ENCODE data around the gene NNAT. TPM values are rescaled to one million over a fixed set of nuclear protein-coding genes. Genes with fewer than 3 reads are reported as not detected.
"Not testable (repeated sequence)": the region's sequence is repeated elsewhere in the genome, so short reads cannot be mapped to it uniquely, and the experiment has no call there.

NNAT gene
- total RNA-seq, 1 donor from 2014 or later: 0.16 TPM

- peaks cover 5% of the 10 kb centered on the region for H3K36me3 Mint-ChIP-seq (ENCODE audit: low read depth)
- no peak overlapping the region for H3K4me3 Mint-ChIP-seq
- DNase-seq: no peak
- H3K27ac Mint-ChIP-seq: no peak overlapping the region
- H3K4me1 Mint-ChIP-seq: peaks cover 19% of the 10 kb centered on the region
- intact Hi-C loops (cut with micrococcal nuclease): no loop called here
- no peaks in the 10 kb centered on the region for H3K9me3 Mint-ChIP-seq
- peaks cover 6% of the 10 kb centered on the region for H3K27me3 Mint-ChIP-seq
Measured at GRCh38 chr20:37531856-37532255, 10.8 kb downstream of the NNAT start.

GRCh38 chr20:37533154-37533715 lies 12.2 kb downstream of the NNAT start:
- peaks cover 2% of the 10 kb centered on the region for H3K36me3 Mint-ChIP-seq (ENCODE audit: low read depth)
- H3K4me3 Mint-ChIP-seq: no peak overlapping the region
- H3K4me1 Mint-ChIP-seq: peaks cover 16% of the 10 kb centered on the region
- no peaks in the 10 kb centered on the region for H3K9me3 Mint-ChIP-seq
- no peak overlapping the region for H3K27ac Mint-ChIP-seq
- DNase-seq: no peak
- intact Hi-C loops (cut with micrococcal nuclease): no loop called here
- H3K27me3 Mint-ChIP-seq: peaks cover 11% of the 10 kb centered on the region

- peak; percentile 88 for DNase-seq
- H3K27ac Mint-ChIP-seq: no peak overlapping the region
- peaks cover 12% of the 10 kb centered on the region for H3K27me3 Mint-ChIP-seq
- H3K4me3 Mint-ChIP-seq: no peak overlapping the region
- H3K36me3 Mint-ChIP-seq (ENCODE audit: low read depth): no peaks in the 10 kb centered on the region
- H3K9me3 Mint-ChIP-seq: no peaks in the 10 kb centered on the region
- H3K4me1 Mint-ChIP-seq: peaks cover 6% of the 10 kb centered on the region
- intact Hi-C loops (cut with micrococcal nuclease): loop anchor here (1.0 to 2.0 kb wide), 4 partner anchors 142 to 336 kb away; no protein-coding TSS in a partner anchor
Measured at GRCh38 chr20:37534401-37535157, 13.5 kb downstream of the NNAT start.

- H3K27ac Mint-ChIP-seq: no peak overlapping the region
- no peaks in the 10 kb centered on the region for H3K36me3 Mint-ChIP-seq (ENCODE audit: low read depth)
- peaks cover 6% of the 10 kb centered on the region for H3K4me1 Mint-ChIP-seq
- H3K4me3 Mint-ChIP-seq: no peak overlapping the region
- peaks cover 12% of the 10 kb centered on the region for H3K27me3 Mint-ChIP-seq
- no peaks in the 10 kb centered on the region for H3K9me3 Mint-ChIP-seq
- no peak for DNase-seq
- intact Hi-C loops (cut with micrococcal nuclease): loop anchor here (2.0 kb wide), 1 partner anchor 151 kb away; no protein-coding TSS in a partner anchor
Measured at GRCh38 chr20:37535443-37536132, 14.5 kb downstream of the NNAT start.

- Mint-ChIP-seq H3K36me3 (ENCODE audit: low read depth) (no peaks in the 10 kb centered on the region), H3K9me3 (no peaks in the 10 kb centered on the region), H3K4me3 (no peak overlapping the region), H3K27ac (no peak overlapping the region), H3K4me1 (peaks cover 6% of the 10 kb centered on the region), H3K27me3 (peaks cover 15% of the 10 kb centered on the region)
- no peak for DNase-seq
- intact Hi-C loops (cut with micrococcal nuclease): no loop called here
Measured at GRCh38 chr20:37537505-37537904, 16.5 kb downstream of the NNAT start.

GRCh38 chr20:37538003-37538402 lies 17.0 kb downstream of the NNAT start:
- H3K27ac Mint-ChIP-seq: no peak overlapping the region
- H3K4me3 Mint-ChIP-seq: no peak overlapping the region
- DNase-seq: no peak
- H3K9me3 Mint-ChIP-seq: no peaks in the 10 kb centered on the region
- no peaks in the 10 kb centered on the region for H3K36me3 Mint-ChIP-seq (ENCODE audit: low read depth)
- H3K27me3 Mint-ChIP-seq: peaks cover 15% of the 10 kb centered on the region
- intact Hi-C loops (cut with micrococcal nuclease): no loop called here
- H3K4me1 Mint-ChIP-seq: peaks cover 6% of the 10 kb centered on the region

- Mint-ChIP-seq H3K27ac (no peak overlapping the region), H3K9me3 (no peaks in the 10 kb centered on the region), H3K36me3 (ENCODE audit: low read depth) (no peaks in the 10 kb centered on the region), H3K27me3 (peaks cover 17% of the 10 kb centered on the region), H3K4me1 (peaks cover 4% of the 10 kb centered on the region), H3K4me3 (no peak overlapping the region)
- intact Hi-C loops (cut with micrococcal nuclease): no loop called here
- DNase-seq: no peak
Measured at GRCh38 chr20:37539424-37539823, 18.4 kb downstream of the NNAT start.

GRCh38 chr20:37540001-37540400 lies 19.0 kb downstream of the NNAT start:
- intact Hi-C loops (cut with micrococcal nuclease): no loop called here

GRCh38 chr20:37540838-37541237 lies 19.8 kb downstream of the NNAT start:
- H3K4me3 Mint-ChIP-seq; H3K27ac Mint-ChIP-seq; intact Hi-C loops (cut with micrococcal nuclease); H3K4me1 Mint-ChIP-seq; DNase-seq; H3K9me3 Mint-ChIP-seq; H3K36me3 Mint-ChIP-seq (ENCODE audit: low read depth): not testable (repeated sequence)
- peaks cover 19% of the 10 kb centered on the region for H3K27me3 Mint-ChIP-seq

More at GRCh38 chr20:37540001-37540400, 19.0 kb downstream of the NNAT start:
- no peak for DNase-seq
- no peaks in the 10 kb centered on the region for H3K9me3 Mint-ChIP-seq
- no peaks in the 10 kb centered on the region for H3K36me3 Mint-ChIP-seq (ENCODE audit: low read depth)
- H3K4me1 Mint-ChIP-seq: no peaks in the 10 kb centered on the region
- no peak overlapping the region for H3K4me3 Mint-ChIP-seq
- H3K27me3 Mint-ChIP-seq: peaks cover 17% of the 10 kb centered on the region
- no peak overlapping the region for H3K27ac Mint-ChIP-seq

- no peaks in the 10 kb centered on the region for H3K4me1 Mint-ChIP-seq
- H3K4me3 Mint-ChIP-seq: no peak overlapping the region
- H3K27me3 Mint-ChIP-seq: peaks cover 19% of the 10 kb centered on the region
- no peaks in the 10 kb centered on the region for H3K36me3 Mint-ChIP-seq (ENCODE audit: low read depth)
- no peaks in the 10 kb centered on the region for H3K9me3 Mint-ChIP-seq
- no peak overlapping the region for H3K27ac Mint-ChIP-seq
- DNase-seq: no peak
- intact Hi-C loops (cut with micrococcal nuclease): no loop called here
Measured at GRCh38 chr20:37541326-37541725, 20.3 kb downstream of the NNAT start.

GRCh38 chr20:37542281-37542680 lies 21.2 kb downstream of the NNAT start:
- Mint-ChIP-seq H3K4me3 (no peak overlapping the region), H3K36me3 (ENCODE audit: low read depth) (no peaks in the 10 kb centered on the region), H3K9me3 (no peaks in the 10 kb centered on the region), H3K4me1 (no peaks in the 10 kb centered on the region), H3K27me3 (peaks cover 15% of the 10 kb centered on the region), H3K27ac (no peak overlapping the region)
- intact Hi-C loops (cut with micrococcal nuclease): no loop called here
- DNase-seq: no peak

- Mint-ChIP-seq H3K36me3 (ENCODE audit: low read depth) (no peaks in the 10 kb centered on the region), H3K27ac (no peak overlapping the region), H3K9me3 (no peaks in the 10 kb centered on the region), H3K4me3 (no peak overlapping the region), H3K4me1 (no peaks in the 10 kb centered on the region), H3K27me3 (peaks cover 10% of the 10 kb centered on the region)
- intact Hi-C loops (cut with micrococcal nuclease): no loop called here
- no peak for DNase-seq
Measured at GRCh38 chr20:37543828-37544227, 22.8 kb downstream of the NNAT start.

GRCh38 chr20:37544386-37544785 lies 23.3 kb downstream of the NNAT start:
- Mint-ChIP-seq H3K27ac (no peak overlapping the region), H3K36me3 (ENCODE audit: low read depth) (no peaks in the 10 kb centered on the region), H3K4me1 (no peaks in the 10 kb centered on the region), H3K4me3 (no peak overlapping the region), H3K9me3 (no peaks in the 10 kb centered on the region), H3K27me3 (peaks cover 7% of the 10 kb centered on the region)
- DNase-seq: no peak
- intact Hi-C loops (cut with micrococcal nuclease): no loop called here

- Mint-ChIP-seq H3K27ac (no peak overlapping the region), H3K9me3 (no peaks in the 10 kb centered on the region), H3K27me3 (peaks cover 9% of the 10 kb centered on the region), H3K4me3 (no peak overlapping the region), H3K4me1 (no peaks in the 10 kb centered on the region), H3K36me3 (ENCODE audit: low read depth) (no peaks in the 10 kb centered on the region)
- DNase-seq: no peak
- intact Hi-C loops (cut with micrococcal nuclease): no loop called here
Measured at GRCh38 chr20:37545516-37545915, 24.5 kb downstream of the NNAT start.

Data from activated CD4-positive, alpha-beta T cell treated with anti-CD3 and anti-CD28 coated beads, Interleukin-2, amount 10 ng/mL, durations not matched to agents 24 days and 14 days (primary cell).